Astrocyte of the cerebellum (primary cell): ENCODE data around the gene SLC25A43.

ENCODE experiments used
- DNase-seq: peaks from one replicate; pipeline ENCODE4 v3.0.0-alpha.2; 2011; ENCODE audit warnings: low read depth
- H3K4me3 ChIP-seq: 2 replicates; pipeline ENCODE4 v1.5.1; 2011; ENCODE audit warnings: mild to moderate bottlenecking, low read depth, low read length, moderate library complexity
- in situ Hi-C: cut with HindIII; loops from 2 replicates; pipeline ENCODE4 v1.10.0; 2017; ENCODE audit warnings: low sequenced_read_pairs
- TF ChIP-seq, protein P1 (sequence below): IDR thresholded peaks from 2 replicates; pipeline ENCODE4 v1.5.1; 2012; ENCODE audit warnings: low read length, low read depth, moderate library complexity, mild to moderate bottlenecking; ENCODE audit errors: missing control alignments

The SLC25A43 gene

DNA sequence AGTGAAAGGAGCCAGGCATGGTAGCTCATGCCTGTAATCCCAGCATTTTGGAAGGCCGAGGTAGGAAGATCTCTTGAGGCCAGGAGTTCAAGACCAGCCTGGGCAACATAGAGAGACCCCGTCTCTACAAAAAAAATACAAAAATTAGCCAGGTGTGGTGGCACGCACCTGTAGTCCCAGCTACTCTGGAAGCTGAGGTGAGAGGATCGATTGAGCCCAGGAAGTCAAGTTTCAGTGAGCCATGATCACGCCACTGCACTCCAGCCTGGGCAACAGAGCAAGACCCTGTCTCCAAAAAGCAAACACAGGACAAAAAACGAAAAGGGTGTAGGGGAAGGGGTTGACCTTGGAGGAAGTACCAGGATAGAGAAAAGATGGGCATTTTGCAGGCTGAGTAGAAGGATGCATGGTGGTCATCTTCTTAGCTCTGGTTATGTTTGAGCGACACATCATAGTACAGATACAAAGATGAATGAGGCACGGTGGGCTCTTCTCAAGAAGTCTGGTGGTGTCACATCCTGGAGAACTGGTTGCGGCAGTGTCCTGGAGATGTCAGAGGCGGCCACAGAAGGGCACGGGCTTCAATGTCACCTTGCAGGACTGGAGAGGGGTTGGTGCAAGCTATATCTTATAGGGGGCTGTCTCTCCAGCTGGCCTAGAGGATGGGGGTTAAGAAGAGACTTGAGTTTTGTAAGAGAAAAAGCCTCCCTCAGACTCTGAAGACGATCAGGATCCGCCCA lies 101.1 kb downstream of the SLC25A43 start:
- no peak overlapping the region for H3K4me3 ChIP-seq
- in situ Hi-C loops = no loop called here
- TF ChIP-seq, protein P1, sequence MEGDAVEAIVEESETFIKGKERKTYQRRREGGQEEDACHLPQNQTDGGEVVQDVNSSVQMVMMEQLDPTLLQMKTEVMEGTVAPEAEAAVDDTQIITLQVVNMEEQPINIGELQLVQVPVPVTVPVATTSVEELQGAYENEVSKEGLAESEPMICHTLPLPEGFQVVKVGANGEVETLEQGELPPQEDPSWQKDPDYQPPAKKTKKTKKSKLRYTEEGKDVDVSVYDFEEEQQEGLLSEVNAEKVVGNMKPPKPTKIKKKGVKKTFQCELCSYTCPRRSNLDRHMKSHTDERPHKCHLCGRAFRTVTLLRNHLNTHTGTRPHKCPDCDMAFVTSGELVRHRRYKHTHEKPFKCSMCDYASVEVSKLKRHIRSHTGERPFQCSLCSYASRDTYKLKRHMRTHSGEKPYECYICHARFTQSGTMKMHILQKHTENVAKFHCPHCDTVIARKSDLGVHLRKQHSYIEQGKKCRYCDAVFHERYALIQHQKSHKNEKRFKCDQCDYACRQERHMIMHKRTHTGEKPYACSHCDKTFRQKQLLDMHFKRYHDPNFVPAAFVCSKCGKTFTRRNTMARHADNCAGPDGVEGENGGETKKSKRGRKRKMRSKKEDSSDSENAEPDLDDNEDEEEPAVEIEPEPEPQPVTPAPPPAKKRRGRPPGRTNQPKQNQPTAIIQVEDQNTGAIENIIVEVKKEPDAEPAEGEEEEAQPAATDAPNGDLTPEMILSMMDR = no peak
- DNase-seq = no peak

DNA sequence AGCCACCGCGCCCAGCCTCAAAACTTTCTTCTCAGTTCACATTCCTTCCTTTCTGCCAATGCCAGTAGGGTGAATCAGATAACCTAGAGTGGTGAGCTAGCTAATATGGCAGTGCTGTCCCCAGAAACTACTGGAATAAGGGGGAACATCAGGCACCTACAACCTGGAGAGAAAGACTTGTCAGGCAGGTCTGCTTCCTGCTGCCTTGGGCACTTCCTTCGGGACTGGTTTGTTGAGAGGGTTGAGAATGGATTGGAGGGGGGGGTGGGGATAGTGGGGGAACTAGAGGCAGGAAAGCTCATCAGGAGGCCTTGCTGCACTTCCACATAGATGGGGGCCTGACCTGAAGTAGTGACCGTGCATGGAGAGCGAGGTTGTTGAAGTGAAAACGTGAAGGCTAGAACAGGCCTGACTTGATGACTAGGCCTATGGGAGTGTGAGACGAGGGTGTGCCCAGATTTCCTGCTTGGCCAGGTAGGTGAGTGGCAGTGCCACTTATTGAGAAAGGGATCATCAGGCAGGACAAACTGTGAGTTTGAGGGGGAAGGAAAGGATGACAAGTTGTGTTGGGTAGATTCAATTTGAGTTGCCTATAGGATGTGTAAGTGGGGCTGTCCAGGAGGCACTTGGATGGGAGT lies 102.5 kb downstream of the SLC25A43 start:
- DNase-seq = no peak
- TF ChIP-seq, protein P1 = no peak
- in situ Hi-C loops = no loop called here
- no peak overlapping the region for H3K4me3 ChIP-seq

DNA sequence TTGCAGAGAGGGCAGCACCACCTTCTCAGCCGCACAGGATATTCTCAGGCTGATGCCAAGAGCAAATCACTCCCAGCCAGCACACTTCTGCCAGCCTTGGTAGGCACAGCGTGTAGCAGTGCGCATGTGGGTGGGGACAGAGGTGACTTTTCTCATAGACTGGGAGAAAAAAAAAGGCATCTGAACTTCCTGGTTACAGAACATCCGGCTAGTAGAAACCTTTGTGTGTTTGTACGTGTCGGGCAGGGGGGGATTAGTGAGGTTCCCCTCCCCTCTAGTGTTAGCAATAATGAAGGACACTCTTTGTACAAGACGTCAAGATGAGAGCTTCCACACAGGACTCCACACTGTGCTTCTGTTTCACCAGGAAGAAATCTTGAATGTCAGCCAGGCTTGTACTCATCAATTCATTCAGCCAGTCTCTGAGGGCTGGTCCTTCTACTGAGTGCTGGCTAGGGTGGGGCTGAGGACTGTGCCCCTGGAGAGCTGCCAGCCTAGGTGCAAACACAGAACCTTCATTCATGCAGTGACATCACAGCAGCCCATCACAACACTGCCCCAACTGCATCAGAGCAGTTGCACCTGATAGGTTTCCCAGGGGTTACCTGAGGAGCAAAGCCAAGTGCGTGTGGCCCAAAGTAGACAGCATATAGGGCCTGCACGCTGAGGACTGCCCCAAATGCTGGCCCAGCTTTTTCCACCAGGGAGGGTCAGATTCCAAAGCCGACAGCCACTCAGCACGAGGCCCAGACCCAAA lies 103.8 kb downstream of the SLC25A43 start:
- no peak for DNase-seq
- TF ChIP-seq, protein P1 = no peak
- H3K4me3 ChIP-seq = no peak overlapping the region
- in situ Hi-C loops = no loop called here

DNA sequence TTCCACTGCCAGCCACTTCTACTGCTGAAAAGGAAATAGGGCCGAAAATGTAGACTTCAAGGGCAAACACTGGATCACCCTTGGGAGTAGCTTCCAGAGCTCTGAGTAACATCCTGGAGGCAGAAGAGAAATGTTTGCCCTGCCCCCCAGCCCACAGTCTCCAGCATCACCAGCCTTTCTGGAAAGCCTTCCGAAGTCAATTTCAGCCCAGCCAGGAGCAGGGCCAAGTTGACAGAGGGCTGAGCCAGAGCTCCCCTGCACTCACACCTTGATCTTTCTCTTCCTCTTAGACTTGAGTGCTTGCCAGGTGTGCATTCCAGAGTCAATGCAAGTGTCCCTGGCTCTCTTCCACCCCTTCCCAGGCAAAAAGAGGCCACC lies 104.3 kb downstream of the SLC25A43 start:
- peak; percentile 49 for DNase-seq
- TF ChIP-seq, protein P1 = no peak
- in situ Hi-C loops = no loop called here
- H3K4me3 ChIP-seq = no peak overlapping the region
